ENCODE results near the gene KRT79.

Gene KRT79

GRCh38 chr12:52789637-52790426 is 44.3 kb downstream of the KRT79 start:
- peak; percentile 43 for DNase-seq (ENCODE audit: low spot score)

DNA sequence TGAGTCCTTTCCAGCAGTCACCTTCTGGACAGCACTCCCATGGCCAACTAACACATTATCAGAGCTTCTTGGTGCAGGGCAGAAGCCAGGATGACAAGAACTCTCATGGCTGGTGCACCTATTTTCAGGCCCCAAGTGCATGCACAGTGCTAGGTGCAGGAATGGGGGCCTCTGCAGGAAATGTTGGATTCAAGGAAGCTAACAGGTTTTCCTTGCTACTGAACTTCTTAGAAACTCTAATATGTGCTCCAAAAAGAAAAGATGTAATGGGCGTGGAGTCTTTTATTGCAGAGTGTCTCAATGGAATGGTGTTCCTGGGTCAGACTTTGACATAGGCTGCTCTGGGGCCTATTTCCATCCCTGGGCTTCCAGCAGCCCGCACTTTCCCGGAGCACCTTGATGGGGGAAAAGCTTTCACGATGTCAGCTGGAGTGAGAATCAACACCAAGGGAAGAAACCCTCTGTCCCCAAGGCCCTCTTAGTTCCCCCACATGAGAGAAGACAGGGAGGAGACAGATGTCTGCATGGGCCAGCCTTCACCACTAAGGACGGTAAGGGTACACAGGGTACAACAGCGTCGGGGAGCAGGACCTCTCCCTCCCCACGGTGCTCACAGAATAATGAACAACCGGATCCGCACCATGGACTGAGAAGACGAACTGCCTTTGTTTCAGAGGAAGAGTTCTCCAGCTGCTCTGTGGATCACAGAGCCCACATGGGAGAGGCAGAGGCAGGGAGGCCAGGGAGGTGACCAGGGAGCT is 45.1 kb downstream of the KRT79 start:
- DNase-seq (ENCODE audit: low spot score), result no peak

DNA sequence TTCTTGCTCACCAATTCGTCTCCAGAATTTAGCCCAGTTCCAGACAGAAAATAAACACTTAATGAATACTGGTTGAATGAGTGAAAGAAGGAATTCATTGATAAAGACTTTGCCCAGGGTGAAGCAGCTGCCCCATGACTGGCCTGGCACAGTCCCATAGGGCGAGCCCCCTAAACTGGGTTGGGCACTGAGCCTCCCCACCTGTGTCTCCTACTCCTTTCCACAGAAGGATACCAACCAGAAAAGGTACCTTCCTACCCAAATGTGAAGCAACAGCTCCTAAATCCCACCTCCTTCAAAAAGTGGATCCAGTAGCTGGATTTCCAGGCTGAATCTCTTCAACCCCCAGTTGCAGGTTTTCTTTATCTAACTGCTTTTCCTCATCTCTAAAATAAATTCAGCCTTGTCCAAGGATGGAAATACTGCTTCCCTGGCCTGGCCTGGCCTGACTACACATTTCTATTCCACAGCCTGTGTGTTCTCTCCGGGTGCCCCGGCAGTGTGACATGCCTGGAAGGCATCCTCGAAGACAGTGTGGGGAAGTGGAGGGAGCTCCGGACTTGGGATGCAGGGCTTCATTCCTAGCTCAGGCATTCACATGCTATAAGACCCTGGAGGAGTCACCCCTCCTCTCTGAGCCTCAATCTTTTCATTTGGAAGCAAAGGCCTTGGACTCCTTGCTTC is 45.8 kb downstream of the KRT79 start:
- no peak for DNase-seq (ENCODE audit: low spot score)

DNA sequence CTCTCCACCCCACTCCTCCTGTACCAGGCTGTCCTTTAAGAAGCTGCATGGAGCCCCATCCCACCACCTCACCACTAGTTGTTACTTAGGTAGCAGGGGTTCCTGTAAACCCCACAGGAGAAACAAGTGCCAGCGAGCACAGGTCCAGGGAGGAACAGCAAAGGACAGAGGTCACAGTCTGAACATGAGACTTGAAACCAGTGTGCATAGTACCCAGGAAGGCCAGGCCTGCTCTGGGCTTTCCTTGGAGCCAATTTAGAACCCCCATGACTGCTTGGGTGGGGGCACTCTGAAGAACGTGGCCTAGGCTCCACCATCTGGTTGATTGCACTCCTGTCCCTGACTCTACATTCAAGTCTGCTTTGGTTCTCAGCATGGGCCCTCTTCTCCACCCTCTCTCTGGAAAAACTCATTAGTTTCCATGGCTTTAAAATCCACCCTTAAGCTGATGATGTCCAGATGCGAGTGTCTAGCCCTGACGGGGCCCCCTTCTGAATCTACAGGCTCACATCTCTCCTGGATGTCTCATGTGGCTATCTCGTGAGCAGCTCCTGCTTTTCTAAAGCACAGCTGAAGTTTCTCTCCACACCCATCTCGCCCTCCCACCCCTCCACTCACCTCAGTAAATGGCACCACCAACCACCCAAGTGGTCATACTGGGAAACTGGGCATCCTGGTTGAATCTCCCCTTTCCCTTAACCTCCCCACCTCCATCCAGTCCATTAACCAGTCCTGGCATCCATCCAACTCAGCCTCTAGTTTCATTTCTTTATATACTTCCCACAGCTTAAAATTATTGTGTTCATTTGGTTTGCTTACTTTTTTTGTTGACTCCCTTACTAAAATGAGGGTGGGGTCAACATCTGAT is 46.6 kb downstream of the KRT79 start:
- DNase-seq (ENCODE audit: low spot score), result no peak

DNA sequence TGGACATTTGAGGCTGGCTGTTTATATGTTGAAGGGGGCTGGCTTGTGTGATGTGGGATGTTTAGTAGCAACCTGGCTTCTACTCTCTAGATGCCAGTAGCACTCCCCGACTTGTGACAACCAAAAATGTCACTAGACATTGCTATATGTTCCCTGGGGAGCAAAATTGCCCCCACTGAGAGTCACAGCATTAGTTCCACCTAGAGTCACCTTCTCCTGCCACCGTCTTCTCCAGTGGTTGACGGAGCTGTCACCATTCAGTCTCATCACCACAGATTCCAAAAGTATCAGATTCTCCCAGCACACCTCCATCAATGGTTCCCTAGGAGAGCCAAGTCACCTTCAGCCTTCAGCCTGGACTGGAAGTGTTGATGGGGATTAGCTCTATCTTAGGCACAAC is 49.2 kb downstream of the KRT79 start:
- no peak for DNase-seq (ENCODE audit: low spot score)

DNA sequence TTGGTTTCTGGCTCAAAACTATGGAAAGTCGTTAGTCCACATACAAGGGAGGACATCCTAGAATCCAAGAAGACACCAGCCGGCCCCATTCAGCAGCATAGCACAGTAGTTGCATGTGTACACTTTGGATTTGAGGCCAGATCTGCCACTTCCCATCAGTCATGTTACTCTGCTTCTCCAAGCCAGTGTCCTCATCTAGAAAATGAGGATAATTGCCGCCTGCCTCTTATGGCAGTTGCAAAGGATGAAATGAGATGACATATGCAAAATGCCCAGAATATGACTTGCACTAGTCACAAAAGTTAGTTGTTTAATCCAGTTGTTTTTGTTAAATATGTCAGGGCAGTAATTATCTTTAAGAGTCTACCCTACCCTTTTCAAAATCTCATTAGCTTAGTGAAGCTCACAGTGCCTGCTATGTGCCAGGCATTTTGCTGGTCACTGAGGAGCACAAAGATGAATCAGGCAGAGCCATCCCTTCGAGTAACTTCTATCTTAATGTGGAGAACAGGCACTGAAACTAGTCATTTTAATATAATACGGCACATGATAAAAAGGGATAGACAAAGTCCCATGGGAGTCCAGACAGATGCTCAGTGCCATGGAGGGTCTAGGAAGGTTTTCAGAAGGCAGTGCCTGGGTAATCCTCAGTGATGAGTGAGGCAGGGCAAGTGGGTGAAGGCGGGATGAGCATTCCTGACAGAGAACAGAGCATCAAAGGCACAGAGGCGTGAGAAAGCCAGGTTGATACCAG is 50.4 kb downstream of the KRT79 start:
- DNase-seq (ENCODE audit: low spot score), result no peak

DNA sequence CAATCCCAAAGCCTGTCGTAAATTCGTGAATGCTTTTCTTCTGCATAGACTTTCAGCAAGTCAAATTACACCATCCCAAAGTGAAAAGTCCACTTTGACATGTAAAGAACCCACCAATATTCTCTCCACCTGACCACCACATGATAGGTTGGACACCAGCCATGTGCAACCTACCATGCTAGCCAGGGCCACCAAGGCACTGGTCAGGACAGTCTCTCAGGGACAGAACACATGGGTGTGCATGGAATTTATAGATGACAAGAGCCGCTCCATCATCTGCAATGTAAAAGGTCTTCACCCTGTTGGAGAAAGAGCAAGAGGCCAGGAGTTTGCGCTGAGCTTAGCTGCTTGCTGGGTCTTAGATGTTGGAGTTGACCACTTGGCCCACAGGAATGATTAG is 51.6 kb downstream of the KRT79 start:
- DNase-seq (ENCODE audit: low spot score), result no peak

GRCh38 chr12:52781399-52782082 is 52.6 kb downstream of the KRT79 start:
- DNase-seq (ENCODE audit: low spot score), result no peak

- no peak for DNase-seq (ENCODE audit: low spot score)
These were observed 54.2 kb downstream of the KRT79 start for GRCh38 chr12:52779914-52780313.

DNA sequence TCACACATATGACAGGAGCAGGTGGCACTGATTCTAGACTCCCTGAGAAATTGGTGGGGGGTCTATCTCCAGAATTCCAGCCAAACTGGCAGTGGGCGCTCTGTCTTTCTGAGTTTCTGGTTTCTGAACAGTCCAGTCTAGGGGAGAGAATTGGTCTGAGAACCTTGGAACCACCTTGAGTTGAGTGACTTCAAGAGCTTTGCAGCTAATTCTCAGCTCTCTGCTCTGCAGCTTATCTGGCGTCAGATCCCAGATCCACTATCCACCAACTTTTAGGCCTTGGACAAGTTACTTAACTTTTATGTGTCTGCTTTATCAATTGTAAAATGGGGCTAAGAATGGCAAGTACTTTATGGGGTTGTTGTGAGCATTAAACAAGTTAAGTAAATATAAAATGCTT is 55.3 kb downstream of the KRT79 start:
- DNase-seq (ENCODE audit: low spot score), result no peak

DNA sequence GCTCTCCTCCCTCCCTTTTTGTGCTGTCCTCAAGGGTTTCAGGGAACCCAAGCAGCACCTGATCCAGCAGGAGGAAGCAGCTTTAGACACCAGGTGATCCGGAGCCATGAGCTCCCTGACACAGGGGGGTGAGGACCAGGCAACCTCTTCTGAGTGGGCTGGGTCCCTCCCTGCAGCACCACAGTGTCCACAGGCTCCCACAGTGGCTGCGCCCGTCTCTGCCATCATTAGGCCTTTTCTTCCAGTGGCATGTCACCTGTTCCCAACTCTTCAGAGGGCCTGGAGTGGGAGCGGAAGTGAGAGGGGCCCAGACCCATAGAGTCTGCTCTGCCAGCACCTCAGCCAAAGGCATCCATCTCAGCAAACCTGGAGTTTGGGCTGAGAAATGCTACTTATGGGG is 56.5 kb downstream of the KRT79 start:
- no peak for DNase-seq (ENCODE audit: low spot score)

- DNase-seq (ENCODE audit: low spot score), result no peak
These were observed 57.2 kb downstream of the KRT79 start, which contains the start of gene KRT76 for GRCh38 chr12:52776913-52777395. Gene KRT76, minus strand, starts transcription at chr12:52777345. Its CDS starts 54 bp downstream, at chr12:52777291.

DNA sequence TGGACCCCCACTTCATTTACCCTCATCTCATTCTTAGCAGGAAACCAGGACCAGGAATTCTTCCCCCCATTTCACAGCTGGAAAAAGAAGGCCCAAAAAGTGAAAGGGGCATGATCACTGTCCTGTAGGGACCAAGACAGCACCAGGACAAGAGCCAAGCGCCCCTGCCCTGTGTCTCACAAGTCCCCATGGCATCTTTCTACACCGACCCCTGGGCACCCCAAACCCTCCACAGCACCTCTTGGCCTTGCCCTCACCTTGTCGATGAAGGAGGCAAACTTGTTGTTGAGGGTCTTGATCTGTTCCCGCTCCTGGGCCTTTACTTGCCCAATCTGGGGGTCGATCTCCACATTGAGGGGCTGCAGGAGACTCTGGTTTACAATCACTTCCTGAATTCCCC is 57.7 kb downstream of the KRT79 start:
- DNase-seq (ENCODE audit: low spot score), result no peak

DNA sequence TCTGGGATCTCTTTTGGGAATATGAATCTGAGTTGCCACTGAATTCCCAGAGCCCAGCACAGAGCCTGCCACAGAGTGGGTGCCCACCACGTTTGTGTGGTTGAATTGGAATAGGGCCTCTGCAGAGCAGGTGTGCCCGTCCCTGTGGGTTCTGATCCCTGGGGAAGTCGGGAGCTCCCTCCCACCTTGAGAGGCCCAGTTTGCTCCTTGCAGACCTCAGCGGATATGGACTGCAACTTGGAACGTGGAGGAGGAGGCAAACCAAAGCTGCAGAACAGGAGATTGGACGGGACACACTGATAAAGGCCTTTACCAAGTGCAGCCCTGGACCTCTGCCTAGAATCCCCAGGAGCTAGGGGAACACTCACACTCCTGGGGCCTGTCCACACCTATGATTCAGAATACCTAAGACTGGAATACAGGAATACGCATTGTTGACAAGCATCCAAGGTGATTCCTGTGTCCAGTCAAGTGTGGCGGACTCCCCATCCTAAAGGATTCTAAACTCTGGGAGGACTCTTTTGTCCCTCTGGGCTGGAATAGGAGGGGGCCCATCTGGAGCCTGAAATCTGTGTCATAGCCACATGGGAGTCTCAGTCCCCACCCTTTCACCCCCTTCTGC is 59.4 kb downstream of the KRT79 start:
- no peak for DNase-seq (ENCODE audit: low spot score)

DNA sequence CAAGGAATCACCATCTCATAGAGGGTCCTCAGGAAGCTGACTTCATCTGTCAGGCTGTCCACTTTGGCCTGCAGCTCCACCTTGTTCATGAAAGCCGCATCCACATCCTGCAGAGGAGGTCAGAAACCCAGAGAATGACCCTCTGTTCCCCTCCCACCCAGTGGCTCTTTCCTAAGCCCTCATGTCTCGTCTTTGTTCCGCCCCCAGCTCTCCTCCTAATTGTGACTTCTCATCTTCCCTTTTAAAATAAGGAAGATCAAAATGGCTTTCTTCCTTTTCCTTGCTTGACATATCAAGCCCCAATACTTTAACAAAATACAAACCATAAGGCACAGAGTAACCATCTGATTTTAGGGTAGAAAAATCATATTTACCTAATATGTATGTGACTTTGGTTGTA is 61.3 kb downstream of the KRT79 start:
- no peak for DNase-seq (ENCODE audit: low spot score)

- DNase-seq (ENCODE audit: low spot score), result no peak
These were observed 61.9 kb downstream of the KRT79 start for GRCh38 chr12:52772188-52772587.

- no peak for DNase-seq (ENCODE audit: low spot score)
These were observed 62.6 kb downstream of the KRT79 start for GRCh38 chr12:52771505-52771904.

All from AG20443 (cell line).